Measurements from ENCODE around the gene PLXNB3. TPM values are rescaled to one million over a fixed set of nuclear protein-coding genes. Genes with fewer than 3 reads are reported as not detected.
A peak's percentile ranks its signal among the peaks of the same experiment; 100 is the strongest.

The PLXNB3 gene
- total and polyA plus RNA-seq, 10 donors: 0.48 to 2.8 (median 1.5) TPM

- peaks cover 0 to 10% (median 0%) of the 10 kb centered on the region in 7 donors for H3K27me3 ChIP-seq (replicated peaks in 1 of 7)
- no peaks in the 10 kb centered on the region for H3K36me3 ChIP-seq
- H3K27ac ChIP-seq: no peak overlapping the region
- no peaks in the 10 kb centered on the region for H3K9me3 ChIP-seq
- WGBS, 5 donors: 59 to 86% (median 75%) methylated on average over 3 to 22 of the region's 22 CpGs
- TF ChIP-seq POLR2A (IDR thresholded peaks at IDR 0.05): no peak
- peak in 1 of 11 experiments; percentile 15 for TF ChIP-seq CTCF (IDR thresholded peaks at IDR 0.05 in 8 of 11, conservative IDR thresholded peaks at IDR 0.05 in 3 of 11)
- DNase-seq: peak; percentile 77
- peaks cover 0 to 39% (median 20%) of the 10 kb centered on the region in 6 donors for H3K4me1 ChIP-seq
- no peak overlapping the region for H3K4me3 ChIP-seq
- intact Hi-C loops (cut with DNase I; ENCODE audit: low total_unique reads): no loop called here
Observed at GRCh38 chrX:153768311-153769157, 4.5 kb downstream of the PLXNB3 start.

- 85 to 96% (median 92%) methylated on average over 8 to 23 of the region's 23 CpGs for WGBS, 5 donors
- intact Hi-C loops (cut with DNase I; ENCODE audit: low total_unique reads): no loop called here
- DNase-seq: peak; percentile 71
- Histone ChIP-seq H3K27ac (no peak overlapping the region), H3K4me3 (no peak overlapping the region), H3K27me3 (replicated peaks in 1 of 7) (peaks cover 0 to 6% (median 0%) of the 10 kb centered on the region in 7 donors), H3K9me3 (no peaks in the 10 kb centered on the region), H3K36me3 (no peaks in the 10 kb centered on the region), H3K4me1 (peaks cover 0 to 33% (median 15%) of the 10 kb centered on the region in 6 donors)
- no peak for TF ChIP-seq CTCF (IDR thresholded peaks at IDR 0.05 in 8 of 11, conservative IDR thresholded peaks at IDR 0.05 in 3 of 11)
- no peak for TF ChIP-seq POLR2AphosphoS5 (IDR thresholded peaks at IDR 0.05)
- no peak for TF ChIP-seq POLR2A (IDR thresholded peaks at IDR 0.05)
Observed at GRCh38 chrX:153769158-153769864, 5.3 kb downstream of the PLXNB3 start.

- Histone ChIP-seq H3K9me3 (no peaks in the 10 kb centered on the region), H3K36me3 (no peaks in the 10 kb centered on the region), H3K4me3 (no peak overlapping the region), H3K27ac (no peak overlapping the region), H3K27me3 (replicated peaks in 1 of 7) (peaks cover 0 to 6% (median 0%) of the 10 kb centered on the region in 7 donors), H3K4me1 (peaks cover 0 to 26% (median 11%) of the 10 kb centered on the region in 6 donors)
- peak; percentile 72 for DNase-seq
- intact Hi-C loops (cut with DNase I; ENCODE audit: low total_unique reads): no loop called here
- no peak for TF ChIP-seq POLR2A (IDR thresholded peaks at IDR 0.05)
- no peak for TF ChIP-seq CTCF (IDR thresholded peaks at IDR 0.05 in 8 of 11, conservative IDR thresholded peaks at IDR 0.05 in 3 of 11)
- TF ChIP-seq POLR2AphosphoS5 (IDR thresholded peaks at IDR 0.05): no peak
- WGBS, 5 donors: 82 to 98% (median 86%) methylated on average over 5 to 25 of the region's 25 CpGs
Observed at GRCh38 chrX:153769865-153770600, 6.0 kb downstream of the PLXNB3 start.

Measured in spleen (tissue), 11 donors.